HG02970 (cell line): Measurements from ENCODE around the gene NUMB.

Experiments
- ATAC-seq: cut with Tn5 transposase; IDR thresholded peaks from one replicate; pipeline ENCODE4 v1.9.1; 2021; ENCODE audit warnings: mild to moderate bottlenecking, moderate library complexity, moderate number of reproducible peaks; ENCODE audit not compliant: unreplicated experiment, low FRiP score

The NUMB gene

GRCh38 chr14:73250317-73250713 is 208.0 kb downstream of the NUMB start:
- no peak for ATAC-seq

- ATAC-seq, result no peak
Observed at GRCh38 chr14:73249564-73250316, 208.6 kb downstream of the NUMB start.

GRCh38 chr14:73249108-73249507 is 209.2 kb downstream of the NUMB start:
- no peak for ATAC-seq

GRCh38 chr14:73248108-73248868 is 210.1 kb downstream of the NUMB start:
- ATAC-seq, result no peak

GRCh38 chr14:73246387-73247150 is 211.8 kb downstream of the NUMB start:
- no peak for ATAC-seq

GRCh38 chr14:73245480-73246325 is 212.6 kb downstream of the NUMB start:
- no peak for ATAC-seq

GRCh38 chr14:73244541-73245290 is 213.6 kb downstream of the NUMB start:
- no peak for ATAC-seq

GRCh38 chr14:73243748-73244147 is 214.6 kb downstream of the NUMB start:
- no peak for ATAC-seq

GRCh38 chr14:73243341-73243740 is 215.0 kb downstream of the NUMB start:
- no peak for ATAC-seq

- ATAC-seq, result no peak
Observed at GRCh38 chr14:73242357-73242901, 215.9 kb downstream of the NUMB start.

- ATAC-seq, result no peak
Observed at GRCh38 chr14:73241481-73242165, 216.7 kb downstream of the NUMB start.

GRCh38 chr14:73240816-73241480 is 217.4 kb downstream of the NUMB start:
- no peak for ATAC-seq

GRCh38 chr14:73239393-73240241 is 218.7 kb downstream of the NUMB start:
- ATAC-seq, result no peak

- ATAC-seq, result no peak
Observed at GRCh38 chr14:73238941-73239340, 219.4 kb downstream of the NUMB start.

GRCh38 chr14:73238424-73238852 is 219.9 kb downstream of the NUMB start:
- no peak for ATAC-seq

GRCh38 chr14:73237786-73238423 is 220.4 kb downstream of the NUMB start:
- ATAC-seq, result no peak
